Right lobe of liver (tissue), 4 donors: Measurements from ENCODE around the gene CRBN.

Experiments
- CTCF ChIP-seq, 4 donors: fragments of 200-600 bp in 3 of 4; fragments of 450-650 bp in 1 of 4; IDR thresholded peaks; one replicate each; pipeline versions ENCODE4 v1.5.1 to v1.8.0; 2016 to 2022; ENCODE audit warnings: antibody characterized with exemption in 4 of 4, mild to moderate bottlenecking in 2 of 4
- POLR2A ChIP-seq: fragments of 450-650 bp; IDR thresholded peaks from one replicate; pipeline ENCODE4 v1.6.1; 2017; ENCODE audit warnings: antibody characterized with exemption, mild to moderate bottlenecking
- donor health status: DM: no; HTN: no; CAD: no.
- donor health status: DM: no; HTN: no; CAD: no.
- donor health status: DM: no; HTN: yes; CAD: no.

GRCh38 chr3:3189102-3189727 is 9.7 kb upstream of the CRBN start:
- no peak for TF ChIP-seq CTCF (IDR thresholded peaks at IDR 0.05)
- no peak for TF ChIP-seq POLR2A
